ENCODE results near the gene KCNG2.

KCNG2 gene

DNA sequence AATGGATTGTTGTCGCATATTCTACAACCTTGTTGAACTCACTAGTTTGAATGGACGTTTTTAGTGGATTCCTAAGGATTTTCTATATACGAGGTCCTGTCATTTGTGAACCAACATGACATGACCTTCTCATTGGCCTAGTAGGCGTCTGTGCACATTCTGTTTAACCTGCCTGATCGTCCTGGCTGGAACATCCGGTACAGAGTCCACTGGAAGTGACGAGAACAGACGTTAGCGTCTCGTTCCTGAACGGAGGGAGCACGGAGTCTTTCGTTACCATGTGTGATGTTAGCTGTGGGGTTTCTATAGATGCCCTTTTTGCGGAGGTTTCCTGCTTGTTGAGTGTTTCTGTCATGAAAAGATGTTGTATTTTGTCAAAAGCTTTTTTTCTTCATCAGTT, 91.8 kb downstream of the KCNG2 start:
- no peak for DNase-seq

- no peak for DNase-seq
Measured at GRCh38 chr18:79890674-79891073, 92.9 kb downstream of the KCNG2 start.

DNA sequence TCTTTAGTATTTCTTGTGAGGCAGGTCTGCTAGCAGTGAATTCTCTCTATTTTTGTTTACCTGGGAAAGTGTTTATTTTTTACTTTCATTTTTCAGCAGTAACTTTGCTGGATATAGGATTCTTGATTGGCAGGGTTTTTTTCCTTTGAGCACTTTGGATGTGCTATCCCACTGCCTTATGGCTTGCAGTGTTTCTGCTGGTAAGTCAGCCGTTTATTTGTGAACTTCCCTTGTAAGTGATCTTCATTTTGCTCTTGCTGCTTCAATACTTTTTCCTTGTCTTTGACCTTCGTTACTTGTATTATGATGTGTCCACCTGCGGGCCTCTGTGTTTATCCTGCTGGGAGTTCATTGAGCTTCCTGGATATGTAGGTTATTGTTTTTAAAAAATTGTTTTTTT, 99.0 kb downstream of the KCNG2 start:
- DNase-seq: no peak

DNA sequence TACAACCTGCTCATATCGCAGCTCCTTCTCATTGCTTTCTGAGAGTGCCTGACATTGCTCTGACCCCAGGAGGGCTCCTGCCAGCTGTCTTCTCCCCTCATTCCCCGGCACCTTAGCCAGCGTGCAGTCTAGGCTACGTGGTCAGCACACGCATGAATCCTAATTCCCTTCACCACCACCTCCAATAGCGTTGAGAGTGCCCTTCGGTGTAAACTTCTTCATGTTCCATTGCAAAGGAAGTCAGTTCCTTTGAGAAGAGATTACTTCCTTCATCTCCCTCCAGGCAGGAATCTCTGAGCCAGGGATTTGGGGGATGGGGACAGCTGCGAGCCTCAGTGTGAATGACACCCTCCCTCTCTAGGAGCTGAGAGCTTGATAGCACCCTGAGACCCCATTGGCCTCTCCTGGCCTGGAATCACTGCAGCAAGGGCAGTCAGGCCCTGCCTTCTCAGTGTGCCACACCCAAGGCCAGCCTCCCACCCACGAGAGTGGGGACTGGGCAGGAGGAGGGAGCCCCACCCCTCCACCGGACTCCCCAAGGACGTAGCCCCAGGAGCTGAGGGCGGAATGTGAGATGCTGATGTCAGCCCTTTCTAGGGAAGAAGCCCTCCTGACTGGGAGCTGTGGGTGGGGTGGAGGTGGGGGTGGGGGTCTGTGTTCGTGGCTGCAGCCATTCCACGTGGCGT, 100.3 kb downstream of the KCNG2 start:
- no peak for DNase-seq

GRCh38 chr18:79898952-79899608, 101.3 kb downstream of the KCNG2 start:
- no peak for DNase-seq

DNA sequence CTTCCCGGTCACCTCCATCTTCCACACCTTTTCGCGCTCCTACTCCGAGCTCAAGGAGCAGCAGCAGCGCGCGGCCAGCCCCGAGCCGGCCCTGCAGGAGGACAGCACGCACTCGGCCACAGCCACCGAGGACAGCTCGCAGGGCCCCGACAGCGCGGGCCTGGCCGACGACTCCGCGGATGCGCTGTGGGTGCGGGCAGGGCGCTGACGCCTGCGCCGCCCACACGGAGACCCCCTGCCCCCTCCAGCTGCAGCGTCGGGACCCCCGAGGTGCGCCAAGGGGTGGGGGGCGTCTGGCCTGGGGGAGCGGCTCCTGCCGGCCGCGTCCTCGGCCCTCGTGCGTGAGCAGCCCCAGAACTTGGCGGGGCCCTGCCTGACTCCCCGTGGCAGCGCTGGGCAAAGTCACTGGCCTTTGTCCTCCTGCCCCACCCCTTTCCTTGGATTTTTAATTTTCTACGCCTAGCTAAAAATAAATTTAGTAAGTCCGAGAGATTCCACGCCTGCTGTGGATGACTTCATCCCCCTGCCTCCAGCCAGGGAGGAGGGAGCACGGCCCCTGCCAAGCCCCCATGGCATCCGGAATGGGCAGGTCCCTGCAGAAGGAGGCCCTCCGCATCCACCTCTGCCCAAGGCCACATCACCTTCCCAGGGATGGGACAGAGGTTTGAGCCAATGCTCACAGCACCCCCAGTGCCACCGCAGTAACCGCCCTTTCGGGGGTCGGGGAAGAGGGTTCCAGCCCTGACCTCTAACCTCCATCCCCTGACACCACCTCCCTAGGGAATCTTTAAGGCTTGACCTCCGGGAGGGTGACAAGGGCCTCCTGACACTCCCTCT, 102.1 kb downstream of the KCNG2 start:
- DNase-seq: no peak

- no peak for DNase-seq
Measured at GRCh38 chr18:79900610-79901570, 103.2 kb downstream of the KCNG2 start.

DNA sequence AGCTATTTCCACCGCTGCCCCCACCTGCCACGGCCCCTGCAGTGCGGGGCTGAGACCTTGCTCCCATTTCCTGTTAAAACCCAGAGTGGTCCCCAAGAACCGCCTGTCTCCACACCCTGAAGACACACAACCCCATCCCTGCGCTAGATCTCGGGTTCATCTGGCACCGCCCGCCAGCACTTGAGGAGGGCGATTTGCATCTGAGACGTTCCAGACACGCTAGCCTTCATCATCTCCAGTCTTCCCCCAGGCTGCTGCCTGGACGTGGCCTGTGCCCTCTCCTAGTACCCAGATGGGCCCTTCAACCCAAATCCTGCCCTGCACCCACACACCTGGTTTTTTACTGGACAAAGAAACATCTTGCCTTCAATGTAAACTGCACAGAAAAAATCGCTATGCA, 103.9 kb downstream of the KCNG2 start:
- DNase-seq: no peak

DNA sequence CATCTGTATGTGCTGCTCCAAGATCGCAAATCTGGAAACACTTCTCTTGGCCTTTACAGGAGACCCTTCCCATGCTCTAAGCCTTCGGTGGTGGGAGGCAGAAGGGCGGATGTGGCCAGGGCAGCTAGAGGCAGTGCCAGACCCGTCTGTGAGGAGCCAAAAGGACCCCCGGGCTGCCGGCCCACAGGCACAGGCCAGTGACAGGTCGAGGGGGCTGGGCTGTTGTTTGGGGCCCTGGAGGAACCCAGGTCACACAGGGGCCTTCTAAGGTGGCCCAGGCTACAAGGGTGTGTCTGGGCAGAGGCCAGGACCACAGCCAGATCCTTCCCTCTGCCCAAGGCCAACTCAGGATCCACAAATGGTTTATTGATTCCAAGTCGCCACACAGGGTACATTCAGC, 104.3 kb downstream of the KCNG2 start:
- DNase-seq: no peak

- DNase-seq: no peak
Measured at GRCh38 chr18:79902640-79903039, 104.9 kb downstream of the KCNG2 start.

DNA sequence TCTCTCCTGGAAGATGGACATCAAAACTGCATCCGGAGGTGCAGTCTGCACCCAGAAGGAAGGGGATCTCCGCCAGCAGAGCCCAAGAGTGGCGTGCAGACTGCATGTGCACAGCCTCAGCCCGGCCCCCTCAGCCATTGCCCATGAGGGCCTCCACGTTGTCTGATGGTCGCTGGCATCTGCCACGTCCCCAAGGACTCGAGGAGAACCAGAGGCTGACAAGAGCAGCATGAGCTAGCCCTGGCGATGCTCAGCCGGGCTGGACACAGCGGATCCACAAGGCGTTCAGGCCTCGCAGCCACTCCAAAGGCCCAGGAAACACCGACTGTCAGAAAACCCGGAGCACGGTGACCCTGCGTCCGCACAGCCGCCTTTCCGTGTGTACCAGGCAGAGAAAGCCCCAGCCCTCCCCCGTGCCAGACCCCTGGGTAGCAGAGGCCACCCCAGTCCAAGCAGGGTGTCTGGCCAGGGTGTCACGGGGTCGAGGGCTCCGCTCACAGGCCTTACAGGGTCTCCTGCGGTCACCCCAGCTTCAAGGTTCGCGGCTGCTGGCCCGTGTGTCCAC, 105.4 kb downstream of the KCNG2 start:
- DNase-seq: no peak

- no peak for DNase-seq
Measured at GRCh38 chr18:79903787-79904356, 106.1 kb downstream of the KCNG2 start.

DNA sequence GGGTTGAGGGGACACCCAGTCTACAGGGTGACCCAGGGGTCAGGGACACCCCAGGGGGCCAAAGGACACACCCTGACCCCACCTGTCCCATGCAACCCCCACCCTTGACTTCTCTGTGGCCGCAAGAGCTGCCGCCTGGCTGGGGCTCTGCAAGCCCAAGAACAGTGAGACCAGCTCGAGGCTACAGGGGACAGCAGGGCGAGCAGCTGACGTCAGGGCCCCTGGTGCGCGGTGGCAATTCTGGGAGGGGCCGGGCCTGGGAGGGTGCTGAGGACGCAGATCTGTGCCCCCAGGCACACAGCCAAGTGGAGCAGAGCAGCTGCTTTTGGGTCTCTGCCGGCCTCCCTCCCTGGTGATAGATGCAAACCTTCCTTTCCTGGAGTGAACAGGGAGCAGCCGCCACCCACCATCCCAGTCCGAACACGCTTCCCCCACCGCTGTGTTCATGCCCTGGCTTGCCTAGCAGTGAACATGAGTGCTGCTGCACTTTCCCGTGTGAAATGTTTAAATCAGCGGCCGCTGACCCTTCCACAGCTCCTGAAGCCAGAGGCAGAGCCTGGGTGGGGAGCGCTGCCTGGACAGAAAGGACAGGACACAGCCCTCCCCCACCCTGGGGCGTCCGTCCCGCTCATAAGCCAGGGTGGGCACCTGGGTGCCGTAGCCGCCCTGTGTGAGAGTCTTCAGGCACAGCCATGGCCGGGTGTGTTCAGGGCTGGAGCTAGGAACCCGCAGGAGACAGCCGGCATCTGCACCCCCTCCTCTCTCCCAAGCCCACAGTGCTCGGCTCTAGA, 106.8 kb downstream of the KCNG2 start:
- no peak for DNase-seq

DNA sequence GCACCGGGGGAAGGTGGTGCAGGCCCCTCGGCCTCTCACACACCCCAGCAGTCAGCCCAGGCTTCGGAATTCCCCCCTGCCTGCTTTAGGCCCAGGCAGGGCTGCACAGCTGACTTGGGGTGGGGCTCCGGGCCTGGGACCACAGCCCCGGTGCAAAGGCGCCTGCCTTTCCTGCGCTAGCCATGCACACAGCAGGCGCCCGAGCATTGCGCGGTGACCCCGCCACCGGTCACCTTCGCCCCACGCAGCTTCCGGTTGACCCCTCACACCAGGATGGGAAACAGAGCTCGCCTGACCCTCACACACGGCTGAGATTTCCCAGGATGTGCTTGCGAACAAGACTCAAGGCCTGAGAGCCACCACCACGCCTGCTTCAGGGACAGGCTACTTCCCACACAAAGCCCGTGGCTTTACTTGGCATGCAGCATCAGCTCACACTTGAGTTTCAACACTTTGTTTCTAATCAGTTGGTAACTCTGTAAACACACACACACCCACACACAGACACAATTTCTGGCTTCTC, 107.7 kb downstream of the KCNG2 start:
- no peak for DNase-seq

DNA sequence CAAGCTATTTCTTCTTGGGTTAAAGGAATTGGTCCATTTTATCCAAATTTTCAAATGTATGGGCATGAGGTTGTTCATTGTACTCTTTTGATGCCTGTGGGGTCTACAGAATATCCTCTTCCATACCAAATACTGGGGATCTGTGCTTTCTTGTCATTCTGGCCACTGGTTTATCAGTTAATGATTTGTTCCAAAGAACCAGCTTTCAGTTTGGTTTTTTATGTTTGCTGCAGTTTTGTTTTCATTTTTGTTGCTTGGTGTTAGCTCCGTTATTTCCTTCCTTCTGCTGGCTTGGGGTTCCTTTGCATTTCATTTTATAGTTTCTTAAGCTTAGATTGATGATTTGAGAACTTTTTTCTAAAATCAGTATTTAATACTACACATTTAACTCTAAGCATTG, 108.3 kb downstream of the KCNG2 start:
- DNase-seq: no peak

GRCh38 chr18:79906706-79907105, 109.0 kb downstream of the KCNG2 start:
- no peak for DNase-seq

- no peak for DNase-seq
Measured at GRCh38 chr18:79910563-79911343, 113.0 kb downstream of the KCNG2 start.

- peak; percentile 58 for DNase-seq
Measured at GRCh38 chr18:79911344-79912270, 113.9 kb downstream of the KCNG2 start.

All from retina (tissue), 1 donor.